Immature natural killer cell (primary cell): ENCODE data around the gene STRADB. TPM values are rescaled to one million over a fixed set of nuclear protein-coding genes. Genes with fewer than 3 reads are reported as not detected.

Experiments
- DNase-seq, 3 donors: peaks; one replicate each; pipeline ENCODE4 v3.0.0; 2022; ENCODE audit warnings: mixed read lengths in 1 of 3
- H3K27ac Mint-ChIP-seq, 6 donors: one replicate each; pipeline ENCODE4 v1.8.0; 2020; ENCODE audit warnings: mixed read lengths in 6 of 6, mild to moderate bottlenecking in 5 of 6, inconsistent platforms in 4 of 6, moderate library complexity in 3 of 6
- H3K27me3 Mint-ChIP-seq, 3 donors: one replicate each; pipeline ENCODE4 v1.8.0; 2020 to 2021; ENCODE audit warnings: low read depth in 3 of 3, mild to moderate bottlenecking in 3 of 3, mixed read lengths in 3 of 3, moderate library complexity in 3 of 3, inconsistent platforms in 1 of 3
- H3K36me3 Mint-ChIP-seq, 3 donors: one replicate each; pipeline ENCODE4 v1.8.0; 2020; ENCODE audit warnings: mixed read lengths in 3 of 3, inconsistent platforms in 2 of 3, mild to moderate bottlenecking in 2 of 3
- H3K4me1 Mint-ChIP-seq, 2 donors: one replicate each; pipeline ENCODE4 v1.8.0; 2020; ENCODE audit warnings: inconsistent platforms in 2 of 2, mild to moderate bottlenecking in 2 of 2, mixed read lengths in 2 of 2, moderate library complexity in 1 of 2
- H3K4me3 Mint-ChIP-seq, 5 donors: one replicate each; pipeline ENCODE4 v1.8.0; 2020; ENCODE audit warnings: mild to moderate bottlenecking in 5 of 5, mixed read lengths in 5 of 5, inconsistent platforms in 3 of 5, moderate library complexity in 3 of 5
- H3K9me3 Mint-ChIP-seq, 6 donors: one replicate each; pipeline ENCODE4 v1.8.0; 2020; ENCODE audit warnings: mild to moderate bottlenecking in 6 of 6, mixed read lengths in 6 of 6, inconsistent platforms in 4 of 6, moderate library complexity in 3 of 6
- polyA plus RNA-seq, 3 donors: library from polyadenylated mRNA; unstranded; fragments of 300-500 nt; fragmentation: Illumina TruSeq; gene quantifications; one replicate each; pipeline ENCODE4 v1.2.3, GENCODE V29; 2021

STRADB gene
- polyA plus RNA-seq = 10 to 100 TPM; 21.9 to 36.6 (median 32.5) TPM

- peak; percentile 94 to 95 (median 95) for DNase-seq
- H3K27me3 Mint-ChIP-seq = peaks cover 0 to 4% (median 3%) of the 10 kb centered on the region in 3 donors
- peaks cover 32 to 58% of the 10 kb centered on the region in 2 donors for H3K4me1 Mint-ChIP-seq
- H3K36me3 Mint-ChIP-seq = peaks cover 0 to 8% (median 0%) of the 10 kb centered on the region in 3 donors
- H3K27ac Mint-ChIP-seq = peak within 1 kb of the TSS; percentile 88 to 97 (median 94)
- no peaks in the 10 kb centered on the region for H3K9me3 Mint-ChIP-seq
- H3K4me3 Mint-ChIP-seq = peak within 1 kb of the TSS; percentile 94 to 98 (median 96)
Measured at GRCh38 chr2:201451292-201452057, at the start of gene STRADB, which contains the start of gene TRAK2. Gene STRADB, plus strand, starts transcription at chr2:201451740. Its CDS starts 3,101 bp downstream, at chr2:201454841. Gene TRAK2, minus strand, starts transcription at chr2:201451458. Its CDS starts 30,951 bp downstream, at chr2:201420507.

GRCh38 chr2:201401815-201402214 lies 49.7 kb upstream of the STRADB start:
- Mint-ChIP-seq H3K27me3 (no peaks in the 10 kb centered on the region), H3K4me1 (peaks cover 20 to 35% of the 10 kb centered on the region in 2 donors), H3K36me3 (peaks cover 0 to 12% (median 0%) of the 10 kb centered on the region in 3 donors), H3K27ac (no peak overlapping the region), H3K4me3 (no peak overlapping the region), H3K9me3 (no peaks in the 10 kb centered on the region)
- DNase-seq = no peak

- H3K36me3 Mint-ChIP-seq = peaks cover 0 to 8% (median 0%) of the 10 kb centered on the region in 3 donors
- no peak overlapping the region for H3K4me3 Mint-ChIP-seq
- H3K27ac Mint-ChIP-seq = peak overlapping the region in 1 of 6 donors; percentile 6
- peaks cover 20 to 41% of the 10 kb centered on the region in 2 donors for H3K4me1 Mint-ChIP-seq
- DNase-seq = no peak
- no peaks in the 10 kb centered on the region for H3K9me3 Mint-ChIP-seq
- H3K27me3 Mint-ChIP-seq = no peaks in the 10 kb centered on the region
Measured at GRCh38 chr2:201402651-201403562, 48.6 kb upstream of the STRADB start.

GRCh38 chr2:201403880-201404279 lies 47.7 kb upstream of the STRADB start:
- H3K36me3 Mint-ChIP-seq = peaks cover 0 to 5% (median 0%) of the 10 kb centered on the region in 3 donors
- H3K27ac Mint-ChIP-seq = no peak overlapping the region
- no peaks in the 10 kb centered on the region for H3K9me3 Mint-ChIP-seq
- peaks cover 20 to 41% of the 10 kb centered on the region in 2 donors for H3K4me1 Mint-ChIP-seq
- H3K27me3 Mint-ChIP-seq = no peaks in the 10 kb centered on the region
- DNase-seq = no peak
- no peak overlapping the region for H3K4me3 Mint-ChIP-seq

- H3K9me3 Mint-ChIP-seq = no peaks in the 10 kb centered on the region
- H3K27ac Mint-ChIP-seq = peak overlapping the region in 2 of 6 donors; percentile 6 to 21
- peaks cover 20 to 41% of the 10 kb centered on the region in 2 donors for H3K4me1 Mint-ChIP-seq
- DNase-seq = no peak
- peaks cover 0 to 5% (median 0%) of the 10 kb centered on the region in 3 donors for H3K36me3 Mint-ChIP-seq
- peak overlapping the region in 1 of 5 donors; percentile 4 for H3K4me3 Mint-ChIP-seq
- no peaks in the 10 kb centered on the region for H3K27me3 Mint-ChIP-seq
Measured at GRCh38 chr2:201404699-201405280, 46.8 kb upstream of the STRADB start.

- Mint-ChIP-seq H3K4me3 (no peak overlapping the region), H3K9me3 (no peaks in the 10 kb centered on the region), H3K4me1 (peaks cover 22 to 48% of the 10 kb centered on the region in 2 donors), H3K27me3 (no peaks in the 10 kb centered on the region), H3K36me3 (peaks cover 0 to 6% (median 0%) of the 10 kb centered on the region in 3 donors), H3K27ac (no peak overlapping the region)
- DNase-seq = no peak
Measured at GRCh38 chr2:201406077-201406662, 45.4 kb upstream of the STRADB start.

GRCh38 chr2:201407265-201407664 lies 44.3 kb upstream of the STRADB start:
- Mint-ChIP-seq H3K4me1 (peaks cover 22 to 58% of the 10 kb centered on the region in 2 donors), H3K27ac (no peak overlapping the region), H3K27me3 (no peaks in the 10 kb centered on the region), H3K36me3 (peaks cover 0 to 8% (median 0%) of the 10 kb centered on the region in 3 donors), H3K4me3 (no peak overlapping the region), H3K9me3 (no peaks in the 10 kb centered on the region)
- no peak for DNase-seq

- H3K4me1 Mint-ChIP-seq = peaks cover 22 to 50% of the 10 kb centered on the region in 2 donors
- peaks cover 0 to 8% (median 0%) of the 10 kb centered on the region in 3 donors for H3K36me3 Mint-ChIP-seq
- DNase-seq = no peak
- H3K27ac Mint-ChIP-seq = no peak overlapping the region
- H3K9me3 Mint-ChIP-seq = no peaks in the 10 kb centered on the region
- H3K27me3 Mint-ChIP-seq = no peaks in the 10 kb centered on the region
- H3K4me3 Mint-ChIP-seq = no peak overlapping the region
Measured at GRCh38 chr2:201408931-201409330, 42.6 kb upstream of the STRADB start.

GRCh38 chr2:201411421-201411820 lies 40.1 kb upstream of the STRADB start:
- Mint-ChIP-seq H3K27ac (peak overlapping the region in 1 of 6 donors; percentile 31), H3K4me1 (peaks cover 5 to 32% of the 10 kb centered on the region in 2 donors), H3K4me3 (no peak overlapping the region), H3K27me3 (no peaks in the 10 kb centered on the region), H3K36me3 (peaks cover 0 to 8% (median 0%) of the 10 kb centered on the region in 3 donors), H3K9me3 (no peaks in the 10 kb centered on the region)
- DNase-seq = no peak

- Mint-ChIP-seq H3K4me3 (no peak overlapping the region), H3K27me3 (no peaks in the 10 kb centered on the region), H3K36me3 (peaks cover 0 to 2% (median 0%) of the 10 kb centered on the region in 3 donors), H3K9me3 (no peaks in the 10 kb centered on the region), H3K27ac (peak overlapping the region in 1 of 6 donors; percentile 21), H3K4me1 (peaks cover 4 to 22% of the 10 kb centered on the region in 2 donors)
- DNase-seq = no peak
Measured at GRCh38 chr2:201413143-201413542, 38.4 kb upstream of the STRADB start.

GRCh38 chr2:201413552-201413951 lies 38.0 kb upstream of the STRADB start:
- no peak overlapping the region for H3K27ac Mint-ChIP-seq
- no peak overlapping the region for H3K4me3 Mint-ChIP-seq

GRCh38 chr2:201414099-201415023 lies 37.2 kb upstream of the STRADB start:
- peak; percentile 4 to 20 (median 19) for DNase-seq
- Mint-ChIP-seq H3K4me1 (peaks cover 4 to 22% of the 10 kb centered on the region in 2 donors), H3K36me3 (peaks cover 0 to 6% (median 0%) of the 10 kb centered on the region in 3 donors), H3K4me3 (no peak overlapping the region), H3K27me3 (no peaks in the 10 kb centered on the region), H3K9me3 (no peaks in the 10 kb centered on the region), H3K27ac (no peak overlapping the region)

More at GRCh38 chr2:201413552-201413951, 38.0 kb upstream of the STRADB start:
- H3K9me3 Mint-ChIP-seq = no peaks in the 10 kb centered on the region
- no peaks in the 10 kb centered on the region for H3K27me3 Mint-ChIP-seq
- H3K4me1 Mint-ChIP-seq = peaks cover 4 to 22% of the 10 kb centered on the region in 2 donors
- H3K36me3 Mint-ChIP-seq = peaks cover 0 to 2% (median 0%) of the 10 kb centered on the region in 3 donors
- DNase-seq = no peak
